OCI-LY7 (cell line): ENCODE results near the gene MARCOL. TPM values are rescaled to one million over a fixed set of nuclear protein-coding genes. Genes with fewer than 3 reads are reported as not detected.
"Not testable (repeated sequence)": the region's sequence is repeated elsewhere in the genome, so short reads cannot be mapped to it uniquely, and the experiment has no call there.

Source experiments
- BruUV-seq: library from RNA; stranded (reverse); fragments of 400-500 nt; replicated peaks from 2 replicates; lab custom pipeline; 2021; lab: Mats Ljungman, UMichigan
- CTCF ChIA-PET: fragments of 300-600 bp; sonication (Branson Sonifier 250); formaldehyde crosslinking; loops from one replicate; lab custom pipeline; 2022; ENCODE audit warnings: antibody characterized with exemption; ENCODE audit not compliant: unreplicated experiment; lab: Charles Lee
- POLR2A ChIA-PET: fragments of 300-600 bp; sonication (Branson Sonifier 250); formaldehyde crosslinking; loops from one replicate; lab custom pipeline; 2022; ENCODE audit warnings: antibody characterized with exemption; lab: Charles Lee
- DNase-seq: peaks from one replicate; pipeline ENCODE4 v3.0.0-alpha.2; 2015; ENCODE audit warnings: low spot score
- H2AFZ ChIP-seq: fragments of 200-600 bp; sonication (generic), shearing (Covaris generic); 2 replicates; pipeline ENCODE4 v1.6.1; 2014; ENCODE audit warnings: mild to moderate bottlenecking, antibody characterized with exemption, low read length, moderate library complexity
- H3K27ac ChIP-seq: fragments of 200-600 bp; sonication (generic); 2 replicates; pipeline ENCODE4 v1.5.1; 2014; ENCODE audit warnings: mixed run types, low read depth, mild to moderate bottlenecking, moderate library complexity, low read length, inconsistent platforms; ENCODE audit not compliant: poor library complexity, severe bottlenecking
- H3K36me3 ChIP-seq: fragments of 200-600 bp; sonication (generic); 2 replicates; pipeline ENCODE4 v1.6.1; 2014; ENCODE audit warnings: mild to moderate bottlenecking, antibody characterized with exemption, low read length, moderate library complexity, mixed read lengths; ENCODE audit not compliant: insufficient read depth
- H3K4me1 ChIP-seq: fragments of 200-600 bp; sonication (generic); 2 replicates; pipeline ENCODE4 v1.5.1; 2014; ENCODE audit warnings: mild to moderate bottlenecking, low read length; ENCODE audit not compliant: insufficient read depth, poor library complexity, severe bottlenecking
- H3K4me2 ChIP-seq: fragments of 200-600 bp; sonication (generic); 2 replicates; pipeline ENCODE4 v1.6.1; 2014; ENCODE audit warnings: mild to moderate bottlenecking, low read length
- H3K4me3 ChIP-seq: fragments of 200-600 bp; sonication (generic); 2 replicates; pipeline ENCODE4 v1.5.1; 2014; ENCODE audit warnings: mild to moderate bottlenecking, low read depth, low read length; ENCODE audit not compliant: poor library complexity, severe bottlenecking
- H3K79me2 ChIP-seq: fragments of 200-600 bp; sonication (generic); 2 replicates; pipeline ENCODE4 v1.6.1; 2016; ENCODE audit warnings: low read depth, mild to moderate bottlenecking, low read length, moderate library complexity, mixed read lengths; ENCODE audit not compliant: insufficient read depth
- H3K9me2 ChIP-seq: fragments of 200-600 bp; sonication (generic); 2 replicates; pipeline ENCODE4 v1.6.1; 2016; ENCODE audit warnings: mild to moderate bottlenecking, low read length, mixed read lengths; ENCODE audit not compliant: insufficient read depth
- H3K9me3 ChIP-seq: fragments of 200-600 bp; sonication (generic); 2 replicates; pipeline ENCODE4 v1.6.1; 2014; ENCODE audit warnings: mild to moderate bottlenecking, mixed run types, low read length, mixed read lengths
- H4K20me1 ChIP-seq: fragments of 200-600 bp; sonication (generic); 2 replicates; pipeline ENCODE4 v1.6.1; 2014; ENCODE audit warnings: mild to moderate bottlenecking, antibody characterized with exemption, low read length, moderate library complexity, mixed read lengths; ENCODE audit not compliant: insufficient read depth
- EZH2phosphoT487 ChIP-seq: fragments of 200-600 bp; sonication (generic); IDR thresholded peaks from 2 replicates; pipeline ENCODE4 v1.6.1; 2018; ENCODE audit warnings: low read depth, borderline replicate concordance, mild to moderate bottlenecking, mixed run types, antibody characterized with exemption, low read length, moderate library complexity, mixed read lengths
- intact Hi-C: fragments of 100-400 bp; cut with micrococcal nuclease; formaldehyde crosslinking; loops from one replicate; pipeline ENCODE4 v1.10.0; 2022; ENCODE audit not compliant: unreplicated experiment
- total RNA-seq, 2 experiments: library from RNA; depleted of rRNA in 1 of 2; stranded (reverse); fragments of >200 nt in 1 of 2; shearing (Covaris generic) in 1 of 2; gene quantifications; 2 replicates each; pipeline ENCODE4 v1.2.3, GENCODE V29; 2014 to 2022
- TF ChIP-seq, protein P1 (sequence below): fragments of 200-600 bp; sonication (generic); conservative IDR thresholded peaks from 2 replicates; pipeline ENCODE4 v1.5.1; 2014; ENCODE audit warnings: mild to moderate bottlenecking, antibody characterized with exemption, low read length, moderate library complexity, mixed read lengths

MARCOL gene
- total RNA-seq, 2 experiments from 2014 or later = not detected

DNA sequence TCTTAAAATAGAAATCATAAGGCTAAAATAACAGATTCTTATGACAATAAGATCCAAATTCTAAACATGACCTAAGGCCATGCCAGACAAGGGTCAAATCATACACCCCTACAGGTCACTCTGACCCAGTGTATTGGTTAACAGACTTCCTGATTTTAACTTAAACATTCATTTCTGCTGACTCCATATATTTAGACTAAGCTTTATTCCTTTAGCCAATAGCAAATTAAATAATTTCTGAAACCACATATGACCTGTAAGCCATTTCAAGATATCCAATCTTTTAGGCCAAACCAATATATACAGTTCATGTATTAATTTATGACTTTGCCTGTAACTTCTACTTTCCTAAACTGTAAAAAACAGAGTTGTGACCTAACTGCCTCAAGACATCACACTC is 22.9 kb downstream of the MARCOL start:
- Histone ChIP-seq H4K20me1 (no peaks in the 10 kb centered on the region), H2AFZ (no peak overlapping the region), H3K36me3 (no peaks in the 10 kb centered on the region), H3K27ac (no peak overlapping the region), H3K4me2 (no peak overlapping the region), H3K79me2 (no peaks in the 10 kb centered on the region), H3K9me3 (no peaks in the 10 kb centered on the region), H3K4me3 (no peak overlapping the region), H3K4me1 (no peaks in the 10 kb centered on the region), H3K9me2 (no peaks in the 10 kb centered on the region)
- intact Hi-C loops = no loop called here
- TF ChIP-seq, protein P1, sequence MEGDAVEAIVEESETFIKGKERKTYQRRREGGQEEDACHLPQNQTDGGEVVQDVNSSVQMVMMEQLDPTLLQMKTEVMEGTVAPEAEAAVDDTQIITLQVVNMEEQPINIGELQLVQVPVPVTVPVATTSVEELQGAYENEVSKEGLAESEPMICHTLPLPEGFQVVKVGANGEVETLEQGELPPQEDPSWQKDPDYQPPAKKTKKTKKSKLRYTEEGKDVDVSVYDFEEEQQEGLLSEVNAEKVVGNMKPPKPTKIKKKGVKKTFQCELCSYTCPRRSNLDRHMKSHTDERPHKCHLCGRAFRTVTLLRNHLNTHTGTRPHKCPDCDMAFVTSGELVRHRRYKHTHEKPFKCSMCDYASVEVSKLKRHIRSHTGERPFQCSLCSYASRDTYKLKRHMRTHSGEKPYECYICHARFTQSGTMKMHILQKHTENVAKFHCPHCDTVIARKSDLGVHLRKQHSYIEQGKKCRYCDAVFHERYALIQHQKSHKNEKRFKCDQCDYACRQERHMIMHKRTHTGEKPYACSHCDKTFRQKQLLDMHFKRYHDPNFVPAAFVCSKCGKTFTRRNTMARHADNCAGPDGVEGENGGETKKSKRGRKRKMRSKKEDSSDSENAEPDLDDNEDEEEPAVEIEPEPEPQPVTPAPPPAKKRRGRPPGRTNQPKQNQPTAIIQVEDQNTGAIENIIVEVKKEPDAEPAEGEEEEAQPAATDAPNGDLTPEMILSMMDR = no peak
- TF ChIP-seq EZH2phosphoT487 = no peak
- no TSS peak for BruUV-seq
- ChIA-PET CTCF (no interaction called here), POLR2A (interaction anchor here (1.2 kb wide), 1 partner anchor 36 kb away, joined by 4 read pairs; no protein-coding TSS in a partner anchor)
- DNase-seq = no peak

DNA sequence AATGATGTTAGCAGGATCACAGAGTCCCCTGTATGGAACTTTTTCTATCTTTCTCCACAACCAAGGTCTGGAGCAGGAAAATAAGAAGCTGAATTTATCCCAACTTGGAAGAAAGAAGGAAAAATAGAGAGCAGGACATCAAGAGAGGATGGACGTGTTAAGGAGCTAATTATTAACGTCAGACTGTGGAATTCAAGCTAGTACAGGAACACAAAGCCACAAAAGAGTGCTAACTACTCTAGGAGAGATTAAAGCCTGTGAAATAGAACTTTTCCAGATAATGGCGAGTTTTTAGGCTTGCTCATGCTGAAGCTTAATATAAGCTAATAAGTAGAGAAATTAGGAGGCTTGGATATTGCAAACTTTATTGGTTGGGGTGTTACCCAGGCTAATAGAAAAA is 29.6 kb downstream of the MARCOL start:
- Histone ChIP-seq H3K9me2 (no peaks in the 10 kb centered on the region), H3K4me3 (no peak overlapping the region), H3K4me1 (no peaks in the 10 kb centered on the region), H4K20me1 (no peaks in the 10 kb centered on the region), H3K27ac (no peak overlapping the region), H3K79me2 (no peaks in the 10 kb centered on the region), H3K9me3 (no peaks in the 10 kb centered on the region), H3K36me3 (no peaks in the 10 kb centered on the region), H2AFZ (no peak overlapping the region), H3K4me2 (no peak overlapping the region)
- intact Hi-C loops = no loop called here
- CTCF ChIA-PET = no interaction called here
- no peak for DNase-seq
- no TSS peak for BruUV-seq
- POLR2A ChIA-PET = no interaction called here
- no peak for TF ChIP-seq EZH2phosphoT487
- TF ChIP-seq, protein P1 = no peak

DNA sequence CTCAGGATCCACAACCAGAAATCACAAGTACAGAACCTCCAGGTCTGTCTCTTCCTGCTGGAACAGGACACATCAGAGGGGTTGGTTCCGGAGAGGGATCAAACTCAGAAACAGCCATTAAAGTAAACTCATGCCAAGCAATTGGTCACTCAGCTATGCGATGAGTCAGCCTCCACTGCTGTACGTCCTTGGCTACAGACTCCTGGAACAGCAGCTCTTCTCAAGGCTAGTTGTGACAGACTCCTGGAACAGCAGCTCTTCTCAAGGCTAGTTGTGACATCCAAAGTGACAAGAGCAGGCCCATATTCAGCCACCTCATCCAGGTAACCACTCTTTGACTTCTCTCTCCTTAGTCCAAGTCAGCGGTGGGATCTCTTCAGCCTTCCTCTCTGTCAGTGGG is 30.2 kb downstream of the MARCOL start, which contains the start of gene SPINK13:
Gene SPINK13, plus strand, starts transcription at position 229 of the 400 bp plus-strand sequence. CDS start 1,279 bp downstream, outside the sequence.
- Histone ChIP-seq H3K4me2 (no peak within 1 kb of the TSS), H3K27ac (no peak within 1 kb of the TSS), H3K36me3 (no peaks in the 10 kb centered on the region), H3K4me1 (no peaks in the 10 kb centered on the region), H3K79me2 (no peaks in the 10 kb centered on the region), H2AFZ (no peak within 1 kb of the TSS), H3K9me3 (no peaks in the 10 kb centered on the region), H3K4me3 (no peak within 1 kb of the TSS), H3K9me2 (no peaks in the 10 kb centered on the region), H4K20me1 (no peaks in the 10 kb centered on the region)
- BruUV-seq = no TSS peak
- intact Hi-C loops = no loop called here
- ChIA-PET POLR2A (no interaction called here), CTCF (no interaction called here)
- TF ChIP-seq EZH2phosphoT487 = no peak
- TF ChIP-seq, protein P1 = no peak
- no peak for DNase-seq

DNA sequence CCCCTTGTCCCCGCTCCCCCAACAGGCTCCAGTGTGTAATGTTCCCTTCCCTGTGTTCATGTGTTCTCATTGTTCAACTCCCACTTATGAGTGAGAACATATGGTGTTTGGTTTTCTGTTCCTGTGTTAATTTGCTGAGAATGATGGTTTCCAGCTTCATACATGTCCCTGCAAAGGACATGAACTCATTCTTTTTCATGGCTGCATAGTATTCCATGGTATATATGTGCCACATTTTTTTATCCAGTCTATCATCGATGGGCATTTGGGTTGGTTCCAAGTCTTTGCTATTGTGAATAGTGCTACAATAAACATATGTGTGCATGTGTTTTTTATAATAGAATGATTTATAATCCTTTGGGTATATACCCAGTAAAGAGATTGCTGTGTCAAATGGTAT is 36.8 kb downstream of the MARCOL start:
- intact Hi-C loops, H4K20me1 ChIP-seq, H3K79me2 ChIP-seq, H3K9me2 ChIP-seq, H3K27ac ChIP-seq, BruUV-seq, H2AFZ ChIP-seq, CTCF ChIA-PET, H3K4me3 ChIP-seq, H3K36me3 ChIP-seq, H3K4me2 ChIP-seq, POLR2A ChIA-PET, DNase-seq, H3K9me3 ChIP-seq, H3K4me1 ChIP-seq: not testable (repeated sequence)
